Posterior cingulate gyrus (tissue), 11 donors: ENCODE data around the gene ANO7.

Experiments
- DNase-seq, 10 donors: peaks; one replicate each; pipeline versions ENCODE4 v3.0.0 to v3.0.0-alpha.2; 2020 to 2021; ENCODE audit warnings: mixed read lengths in 3 of 10
- intact Hi-C: fragments of 100-400 bp; cut with DNase I; formaldehyde crosslinking; loops from one replicate; pipeline ENCODE4 v1.15.1; 2023

Gene ANO7

DNA sequence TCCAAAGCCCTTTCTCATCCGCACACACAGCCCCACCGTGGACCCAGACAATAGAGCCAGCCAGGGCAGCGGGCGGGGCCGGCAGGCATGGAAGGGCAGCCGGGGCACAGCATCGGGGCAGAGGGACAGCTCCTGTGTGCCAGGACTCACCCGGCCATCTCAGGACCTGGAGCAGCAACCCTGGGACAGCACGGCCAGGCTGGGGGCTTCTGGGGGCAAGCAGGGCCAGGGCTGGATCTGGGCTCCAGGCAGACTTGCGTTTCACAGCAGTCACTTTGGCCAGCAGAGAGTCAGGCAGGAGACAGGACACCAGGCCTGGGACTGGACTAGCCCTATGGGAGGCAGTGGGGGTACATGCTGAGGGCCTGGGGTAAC is 15.5 kb downstream of the ANO7 start:
- intact Hi-C loops = no loop called here
- no peak for DNase-seq

DNA sequence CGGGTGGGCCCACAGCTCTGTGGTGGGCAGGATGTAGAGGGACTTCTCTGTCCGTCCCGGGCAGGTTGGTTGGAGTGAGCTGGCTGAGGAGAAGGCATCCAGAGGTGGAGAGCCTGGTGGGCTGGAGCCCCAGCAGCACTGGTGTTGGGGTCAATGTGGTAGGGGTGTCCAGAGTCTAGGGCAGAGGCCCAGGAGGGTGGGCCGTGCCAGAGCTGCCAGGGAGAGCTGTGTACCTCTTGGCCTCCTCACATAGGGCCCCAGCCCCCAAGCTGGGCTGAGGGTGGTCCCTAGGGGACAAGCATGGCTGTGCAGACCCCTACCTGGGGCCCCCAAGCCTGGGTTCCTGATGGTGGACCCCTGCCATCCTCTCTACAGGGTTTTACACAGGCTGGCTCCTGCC is 16.0 kb downstream of the ANO7 start:
- no peak for DNase-seq
- intact Hi-C loops = no loop called here

DNA sequence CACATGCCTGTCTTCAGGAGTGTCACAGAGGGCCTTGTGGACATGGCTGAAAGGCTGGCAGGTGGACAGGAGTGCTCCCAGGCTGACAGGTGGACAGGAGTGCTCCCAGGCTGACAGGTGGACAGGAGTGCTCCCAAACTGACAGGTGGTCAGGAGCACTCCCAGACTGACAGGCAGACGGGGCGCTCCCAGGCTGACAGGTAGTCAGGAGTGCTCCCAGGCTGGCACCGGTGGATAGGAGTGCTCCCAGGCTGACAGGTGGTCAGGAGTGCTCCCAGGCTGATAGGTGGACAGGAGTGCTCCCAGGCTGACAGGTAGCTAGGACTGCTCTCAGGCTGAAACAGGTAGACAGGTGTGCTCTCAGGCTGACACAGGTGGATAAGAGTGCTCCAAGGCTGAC is 16.6 kb downstream of the ANO7 start:
- intact Hi-C loops = no loop called here
- no peak for DNase-seq

DNA sequence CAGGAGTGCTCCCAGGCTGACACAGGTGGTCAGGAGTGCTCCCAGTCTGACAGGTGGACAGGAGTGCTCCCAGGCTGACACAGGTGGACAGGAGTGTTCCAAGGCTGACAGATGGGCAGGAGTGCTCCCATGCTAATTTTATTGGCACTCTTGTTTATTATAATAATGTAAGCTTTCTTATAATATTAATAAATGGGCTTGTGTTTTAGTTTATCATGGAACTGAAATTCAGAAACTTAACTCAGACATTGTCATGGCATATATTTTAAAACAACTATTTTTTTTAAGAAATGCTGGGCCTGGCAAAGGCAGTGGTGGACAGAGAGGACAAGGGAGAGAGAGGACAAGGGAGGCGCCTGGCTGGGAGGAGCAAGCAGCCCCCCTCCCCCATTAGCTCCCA is 18.7 kb downstream of the ANO7 start:
- intact Hi-C loops = no loop called here
- no peak for DNase-seq

DNA sequence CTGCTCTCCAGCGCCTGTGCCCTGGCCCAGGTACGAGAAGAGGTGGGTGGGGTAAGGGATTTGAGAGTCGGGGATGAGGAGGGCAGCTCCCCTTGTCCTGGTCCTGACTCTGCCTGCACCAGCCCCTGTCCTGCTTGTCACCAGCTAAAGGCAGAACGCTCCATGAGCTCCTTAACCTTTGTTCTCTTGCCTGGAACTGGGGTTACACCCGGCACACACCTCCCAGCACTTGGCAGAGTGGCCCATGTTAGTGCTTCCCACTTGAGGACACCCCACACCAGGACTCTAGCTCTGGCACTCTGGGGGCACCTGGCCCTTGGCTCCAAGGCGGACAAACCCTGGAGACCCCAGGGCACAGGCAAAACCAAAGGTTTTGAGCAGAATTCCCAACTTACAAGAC is 19.2 kb downstream of the ANO7 start:
- intact Hi-C loops = no loop called here
- peak in 1 of 10 donors; percentile 55 for DNase-seq

DNA sequence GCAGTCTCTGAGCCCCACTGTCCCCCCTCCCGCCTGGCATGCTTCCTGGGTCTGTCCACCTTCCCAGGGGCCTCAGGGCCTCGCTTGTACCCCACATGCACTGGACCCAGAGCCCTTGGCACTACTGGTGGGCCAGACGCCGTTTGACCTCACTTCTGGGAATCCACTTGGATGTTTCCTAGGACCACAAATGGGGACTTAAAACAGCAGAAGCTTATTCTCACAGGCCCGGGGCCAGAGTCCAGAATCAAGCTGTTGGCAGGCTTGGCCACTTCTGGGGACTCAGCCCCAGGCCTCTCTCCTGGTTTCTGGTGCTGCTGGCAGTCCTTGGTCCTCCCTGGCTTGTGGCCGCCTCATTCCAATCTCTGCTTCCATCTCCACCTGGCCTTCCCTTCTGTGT is 19.6 kb downstream of the ANO7 start:
- intact Hi-C loops = no loop called here
- DNase-seq = peak in 3 of 10 donors; percentile 41 to 71 (median 52)

DNA sequence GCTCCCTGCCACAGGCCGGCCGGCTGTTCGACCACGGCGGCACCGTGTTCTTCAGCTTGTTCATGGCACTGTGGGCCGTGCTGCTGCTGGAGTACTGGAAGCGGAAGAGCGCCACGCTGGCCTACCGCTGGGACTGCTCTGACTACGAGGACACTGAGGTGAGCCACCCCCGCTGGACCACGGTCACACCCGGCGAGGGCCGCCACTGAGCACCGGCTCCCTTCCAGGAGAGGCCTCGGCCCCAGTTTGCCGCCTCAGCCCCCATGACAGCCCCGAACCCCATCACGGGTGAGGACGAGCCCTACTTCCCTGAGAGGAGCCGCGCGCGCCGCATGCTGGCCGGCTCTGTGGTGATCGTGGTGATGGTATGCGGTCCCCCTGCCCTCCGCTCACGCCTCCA is 20.8 kb downstream of the ANO7 start:
- intact Hi-C loops = no loop called here
- DNase-seq = peak in 1 of 10 donors; percentile 62

DNA sequence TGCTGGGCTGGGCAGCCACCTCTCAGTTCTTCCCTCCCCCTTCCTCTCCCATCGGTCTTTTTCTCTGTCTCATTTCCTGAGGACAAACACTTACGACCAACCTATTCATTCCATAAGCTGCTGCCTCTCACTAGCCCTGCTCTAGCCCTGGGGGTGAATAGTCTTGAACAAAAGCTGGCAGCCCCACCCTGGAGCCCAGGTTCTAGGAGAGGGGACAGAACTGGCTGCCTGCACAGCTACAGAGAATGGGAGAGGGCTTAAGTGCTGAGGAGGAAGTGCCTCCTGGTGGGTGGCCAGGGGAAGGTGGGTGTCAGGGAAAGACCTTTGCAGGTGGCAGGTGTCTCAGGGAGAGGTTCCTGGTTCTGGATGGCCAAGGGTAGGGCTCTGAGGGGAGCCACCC is 22.8 kb downstream of the ANO7 start:
- no peak for DNase-seq
- intact Hi-C loops = loop anchor here (10.0 kb wide), 1 partner anchor 136 kb away; no protein-coding TSS in a partner anchor

DNA sequence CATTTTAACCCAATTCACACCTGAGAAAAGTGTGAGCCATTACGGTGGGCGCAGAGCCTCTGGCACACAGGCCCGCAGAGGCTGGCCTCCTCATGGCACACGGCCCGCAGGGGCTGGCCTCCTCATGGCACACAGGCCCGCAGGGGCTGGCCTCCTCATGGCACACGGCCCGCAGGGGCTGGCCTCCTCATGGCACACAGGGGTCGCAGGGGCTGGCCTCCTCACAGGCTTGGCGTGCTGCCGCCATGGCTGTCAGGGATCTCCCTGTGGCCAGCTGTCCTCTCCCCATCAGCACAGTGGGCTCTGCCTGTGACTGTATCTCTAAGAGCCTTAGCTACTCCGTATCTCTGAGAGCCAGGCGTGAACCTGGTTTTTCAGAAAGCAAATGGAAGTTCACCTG is 24.6 kb downstream of the ANO7 start:
- no peak for DNase-seq

DNA sequence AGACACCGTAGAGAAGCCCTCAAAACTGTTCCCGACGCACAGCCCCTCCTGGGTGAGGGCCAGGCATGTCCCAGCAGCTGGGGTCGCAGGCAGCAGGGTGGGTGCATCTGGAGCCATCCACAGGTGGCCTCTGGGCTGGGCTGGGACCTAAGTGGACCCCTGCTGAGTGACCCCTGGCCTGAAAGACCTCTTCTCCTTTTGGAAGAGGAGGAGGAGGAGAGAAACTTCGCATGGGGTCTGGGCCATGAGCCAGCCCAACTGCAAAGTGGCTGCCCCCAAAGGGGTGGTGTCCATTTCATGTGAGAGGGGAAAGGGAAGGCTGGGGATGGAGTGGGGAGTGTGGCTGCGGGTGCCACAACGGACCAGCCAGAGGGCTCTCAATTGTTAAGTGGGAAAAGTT is 25.1 kb downstream of the ANO7 start:
- intact Hi-C loops = loop anchor here (10.0 kb wide), 1 partner anchor 139 kb away; no protein-coding TSS in a partner anchor
- DNase-seq = peak in 1 of 10 donors; percentile 57

More for the DNA sequence above, 24.6 kb downstream of the ANO7 start:
- intact Hi-C loops = loop anchor here (10.0 kb wide), 1 partner anchor 138 kb away; no protein-coding TSS in a partner anchor

DNA sequence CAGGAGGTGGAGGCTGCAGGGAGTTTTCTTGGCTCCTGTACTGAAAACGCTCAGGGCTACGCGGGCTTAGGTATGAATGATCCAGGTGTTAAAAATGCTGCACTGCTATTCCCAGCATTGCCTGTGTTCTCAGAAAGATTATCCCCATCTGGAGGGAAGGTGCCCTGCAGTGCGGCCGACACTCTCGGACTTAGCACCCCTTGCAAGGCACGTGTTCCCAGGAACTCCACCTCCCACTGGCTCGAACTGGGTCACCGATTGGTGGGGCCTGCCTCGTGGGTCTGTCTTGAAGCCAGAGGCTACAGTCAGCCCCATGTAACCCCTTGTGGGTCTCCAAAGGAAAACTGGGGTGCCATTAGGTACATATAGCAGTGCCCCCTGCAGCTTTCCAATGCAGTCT is 25.7 kb downstream of the ANO7 start:
- DNase-seq = no peak
- intact Hi-C loops = loop anchor here (10.0 kb wide), 1 partner anchor 139 kb away; no protein-coding TSS in a partner anchor

DNA sequence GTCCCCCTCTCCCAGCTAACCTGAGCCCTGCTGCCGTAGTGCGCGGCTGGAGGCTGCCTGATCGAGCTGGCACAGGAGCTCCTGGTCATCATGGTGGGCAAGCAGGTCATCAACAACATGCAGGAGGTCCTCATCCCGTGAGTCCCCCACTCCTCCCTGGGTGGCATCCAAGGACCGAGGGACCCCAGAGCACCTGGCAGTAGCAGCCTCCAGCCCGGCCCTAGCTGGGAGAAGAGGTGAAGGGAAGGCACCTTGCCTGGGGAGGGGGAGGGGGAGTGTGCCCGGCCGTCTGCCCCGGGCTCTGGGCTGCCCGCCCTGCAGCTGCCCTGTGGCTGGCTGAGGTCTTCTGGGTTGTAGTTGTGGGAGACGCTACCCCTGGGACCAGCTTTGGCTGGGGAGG is 26.3 kb downstream of the ANO7 start:
- intact Hi-C loops = loop anchor here (10.0 kb wide), 1 partner anchor 140 kb away; no protein-coding TSS in a partner anchor
- DNase-seq = peak in 1 of 10 donors; percentile 61

DNA sequence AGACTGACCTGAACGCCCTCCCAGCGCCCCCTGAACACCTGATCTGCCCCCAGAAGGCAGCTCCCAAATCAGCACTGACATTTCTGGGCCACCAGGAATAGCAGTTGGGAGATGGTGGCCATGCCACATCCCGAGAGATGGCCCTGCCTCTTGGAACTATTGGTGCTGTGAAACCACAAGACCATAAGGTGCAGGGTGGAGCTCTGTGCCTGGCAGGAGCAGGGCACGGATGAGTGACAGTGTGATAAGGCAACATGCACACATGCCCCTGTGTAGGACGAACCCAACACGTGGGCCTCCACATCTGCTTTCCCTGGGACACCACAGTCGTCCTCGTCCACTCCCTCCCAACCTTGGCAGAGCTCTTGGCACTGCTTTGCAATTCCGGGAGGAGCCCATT is 26.9 kb downstream of the ANO7 start:
- intact Hi-C loops = loop anchor here (10.0 kb wide), 1 partner anchor 141 kb away; no protein-coding TSS in a partner anchor
- no peak for DNase-seq

DNA sequence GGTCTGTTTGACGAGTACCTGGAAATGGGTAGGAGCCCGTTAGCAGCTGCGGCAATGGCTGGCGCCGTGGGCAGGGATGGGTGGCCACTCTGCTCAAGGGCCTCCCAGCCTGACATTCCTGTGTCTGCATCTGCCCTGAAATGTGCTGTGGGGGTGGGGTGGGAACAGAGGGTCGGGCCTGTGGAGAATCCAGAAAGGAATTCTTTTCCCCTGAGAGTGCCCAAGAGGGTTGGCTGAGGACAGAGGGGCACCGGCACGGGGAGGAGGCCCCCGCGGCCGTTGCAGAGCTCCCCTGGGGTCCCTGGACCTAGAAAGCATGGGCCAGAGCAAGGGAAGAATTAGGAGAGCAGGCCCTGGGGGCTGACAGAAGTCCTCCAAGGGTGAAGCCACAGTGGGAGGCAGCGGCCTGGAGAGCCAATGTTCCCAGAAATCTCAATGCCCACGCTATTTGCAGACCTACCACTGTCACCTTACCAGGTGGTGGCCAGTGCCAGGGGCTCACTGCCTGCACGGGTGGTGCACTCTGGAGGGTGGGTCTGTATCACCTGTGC is 27.8 kb downstream of the ANO7 start:
- intact Hi-C loops = loop anchor here (2.0 to 10.0 kb wide), 2 partner anchors 99 to 141 kb away; partner anchors contain the start of genes HDLBP and SEPTIN2

DNA sequence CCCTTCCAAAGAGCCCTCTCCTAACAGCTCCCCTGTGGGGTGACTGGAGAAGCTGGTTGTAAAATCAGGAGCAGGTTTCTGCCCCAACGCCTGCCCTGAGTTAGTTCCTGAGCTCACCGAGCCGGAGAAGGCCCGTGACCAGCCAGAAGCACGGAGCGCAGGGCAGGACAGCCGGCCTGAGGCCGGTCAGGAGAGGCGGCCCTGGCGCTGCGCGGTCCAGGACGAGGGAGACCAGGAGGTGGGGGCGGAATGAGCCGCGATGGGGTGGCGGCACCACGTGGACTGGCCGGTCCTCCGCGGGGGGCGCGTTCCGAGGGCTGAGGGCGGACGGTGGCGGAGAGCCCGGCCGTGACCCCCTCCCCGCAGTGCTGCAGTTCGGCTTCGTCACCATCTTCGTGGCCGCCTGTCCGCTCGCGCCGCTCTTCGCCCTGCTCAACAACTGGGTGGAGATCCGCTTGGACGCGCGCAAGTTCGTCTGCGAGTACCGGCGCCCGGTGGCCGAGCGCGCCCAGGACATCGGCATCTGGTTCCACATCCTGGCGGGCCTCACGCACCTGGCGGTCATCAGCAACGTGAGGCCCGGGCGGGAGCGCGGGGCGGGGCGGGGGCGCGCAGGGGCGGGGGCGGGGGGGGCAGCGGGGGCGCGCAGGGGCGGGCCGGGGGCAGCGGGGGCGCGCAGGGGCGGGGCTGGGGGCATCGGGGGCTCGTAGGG is 29.0 kb downstream of the ANO7 start:
- intact Hi-C loops = loop anchor here (2.0 to 10.0 kb wide), 2 partner anchors 97 to 143 kb away; partner anchors contain the start of genes HDLBP and SEPTIN2
- peak; percentile 44 to 95 (median 66) for DNase-seq

More for the DNA sequence above, 27.8 kb downstream of the ANO7 start:
- no peak for DNase-seq

DNA sequence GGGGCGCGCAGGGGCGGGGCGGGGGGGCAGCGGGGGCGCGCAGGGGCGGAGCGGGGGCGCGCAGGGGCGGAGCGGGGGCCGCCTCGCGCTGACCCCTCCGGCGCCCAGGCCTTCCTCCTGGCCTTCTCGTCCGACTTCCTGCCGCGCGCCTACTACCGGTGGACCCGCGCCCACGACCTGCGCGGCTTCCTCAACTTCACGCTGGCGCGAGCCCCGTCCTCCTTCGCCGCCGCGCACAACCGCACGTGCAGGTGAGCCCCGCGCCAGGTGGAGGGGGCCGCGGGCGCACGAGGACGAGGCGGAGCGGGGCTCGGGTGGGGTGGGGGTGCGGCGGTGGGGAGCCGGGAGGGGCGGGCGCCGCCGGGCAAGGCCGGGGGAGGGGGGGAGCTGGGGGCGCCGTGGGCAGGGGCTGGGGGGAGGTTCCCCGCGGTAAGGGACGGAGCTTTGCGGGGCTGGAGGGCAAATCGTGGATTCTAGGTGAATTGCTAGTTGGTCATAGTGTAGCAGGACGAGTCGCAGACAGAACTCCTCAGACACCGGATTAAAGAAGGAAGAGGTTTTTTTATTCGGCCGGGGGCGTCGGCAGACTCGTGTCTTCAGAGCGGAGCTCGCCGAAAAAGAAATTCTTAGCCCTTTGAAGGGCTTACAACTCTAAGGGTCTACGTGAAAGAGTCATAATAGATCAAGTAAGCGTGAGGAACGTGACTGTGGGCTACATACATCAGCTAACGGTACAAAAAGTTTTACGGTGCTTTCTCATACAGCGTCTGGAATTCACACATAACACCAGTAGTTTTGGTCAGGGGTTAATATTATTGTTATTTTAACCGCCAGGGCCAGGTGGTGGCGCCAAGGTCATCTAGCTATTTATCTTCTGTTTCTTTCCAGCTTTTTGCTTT is 29.9 kb downstream of the ANO7 start:
- DNase-seq = peak in 1 of 10 donors; percentile 25
- intact Hi-C loops = loop anchor here (10.0 kb wide), 1 partner anchor 144 kb away; no protein-coding TSS in a partner anchor

DNA sequence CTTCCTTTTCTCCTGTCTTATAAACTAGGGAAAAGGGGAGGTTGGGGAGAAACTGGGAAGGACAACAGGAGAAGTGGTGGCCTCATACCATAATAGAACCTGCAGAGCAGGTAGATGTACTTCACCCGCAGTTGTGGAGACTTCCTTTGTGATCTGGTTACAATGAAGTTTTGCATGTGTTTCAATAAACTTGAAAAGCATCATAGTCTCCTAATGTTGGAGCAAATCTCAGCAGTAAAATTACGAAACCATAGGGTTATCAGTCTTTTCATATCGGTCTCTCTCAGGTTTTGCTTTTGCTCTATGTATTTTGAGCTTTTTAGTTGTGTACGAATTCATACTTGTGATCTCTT is 30.5 kb downstream of the ANO7 start:
- intact Hi-C loops = loop anchor here (10.0 kb wide), 1 partner anchor 144 kb away; no protein-coding TSS in a partner anchor
- DNase-seq = no peak

DNA sequence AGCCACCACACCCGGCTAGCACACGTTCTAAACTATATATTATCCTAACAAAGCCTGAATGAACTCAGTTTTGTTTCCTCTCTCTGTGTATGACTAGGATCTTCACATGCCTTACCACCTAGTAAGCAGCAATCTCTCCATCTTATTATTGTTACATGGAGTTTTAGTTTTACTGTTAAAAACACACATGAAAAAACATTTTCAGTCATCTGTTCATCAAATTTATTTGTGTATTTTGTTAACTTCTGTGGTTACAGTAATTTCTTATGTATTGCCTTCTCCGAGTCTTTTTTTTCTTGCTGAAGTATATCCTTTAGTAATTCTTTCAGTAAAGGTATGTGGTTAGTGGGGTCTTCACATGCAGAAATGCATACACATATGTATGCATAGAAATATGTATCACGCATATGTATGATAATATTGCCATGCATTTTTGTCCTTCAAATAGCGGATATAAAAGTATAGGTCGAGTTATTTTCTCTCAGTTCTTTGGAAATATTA is 31.4 kb downstream of the ANO7 start:
- intact Hi-C loops = loop anchor here (10.0 kb wide), 1 partner anchor 145 kb away; no protein-coding TSS in a partner anchor
- DNase-seq = no peak

DNA sequence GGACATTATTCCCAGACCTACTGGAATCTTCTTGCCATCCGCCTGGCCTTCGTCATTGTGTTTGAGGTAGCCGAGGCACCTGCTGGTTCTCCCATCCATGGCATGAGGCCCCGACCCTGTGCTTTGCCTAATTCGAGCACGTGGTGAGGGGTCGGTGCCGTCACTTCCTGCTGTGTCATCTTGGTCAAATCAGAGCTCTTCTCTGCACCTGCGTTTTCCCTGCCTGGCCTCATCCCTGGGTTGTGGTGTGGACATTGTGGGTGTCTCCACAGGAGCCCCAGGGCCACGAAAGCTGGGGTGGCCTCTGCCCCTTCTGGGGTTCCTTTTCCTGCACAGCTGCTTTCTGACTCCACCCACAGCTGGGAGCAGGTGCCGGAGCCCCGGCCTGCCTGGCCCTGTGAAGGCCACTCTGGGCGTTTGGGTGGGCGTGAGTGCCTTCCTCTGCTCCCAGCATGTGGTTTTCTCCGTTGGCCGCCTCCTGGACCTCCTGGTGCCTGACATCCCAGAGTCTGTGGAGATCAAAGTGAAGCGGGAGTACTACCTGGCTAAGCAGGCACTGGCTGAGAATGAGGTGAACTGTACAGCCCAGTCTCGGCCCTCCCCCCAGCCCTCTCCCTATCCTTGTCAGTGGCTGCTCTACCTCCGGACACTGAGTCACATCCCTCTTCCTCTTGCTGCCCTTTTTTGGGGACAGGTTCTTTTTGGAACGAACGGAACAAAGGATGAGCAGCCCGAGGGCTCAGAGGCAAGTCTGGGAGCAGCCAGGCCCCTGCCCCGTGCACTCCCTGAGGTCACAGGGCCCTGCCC is 34.9 kb downstream of the ANO7 start:
- peak in 4 of 10 donors; percentile 20 to 87 (median 66) for DNase-seq
- intact Hi-C loops = no loop called here
